Middle frontal gyrus (tissue), 1 donor: ENCODE results near the gene BAIAP2.
"Not testable (repeated sequence)": the region's sequence is repeated elsewhere in the genome, so short reads cannot be mapped to it uniquely, and the experiment has no call there.

Source experiments
- DNase-seq: peaks from one replicate; pipeline ENCODE4 v3.0.0-alpha.2; 2015; ENCODE audit warnings: low spot score; ENCODE audit errors: extremely low spot score

BAIAP2 gene

GRCh38 chr17:81000631-81001357, 34.2 kb upstream of the BAIAP2 start:
- DNase-seq = no peak

- DNase-seq = no peak
Observed at GRCh38 chr17:81002013-81002384, 33.0 kb upstream of the BAIAP2 start.

- no peak for DNase-seq
Observed at GRCh38 chr17:81002409-81003361, 32.3 kb upstream of the BAIAP2 start.

GRCh38 chr17:81003711-81004475, 31.1 kb upstream of the BAIAP2 start:
- no peak for DNase-seq

- DNase-seq = no peak
Observed at GRCh38 chr17:81006891-81007290, 28.1 kb upstream of the BAIAP2 start.

GRCh38 chr17:81008140-81008539, 26.8 kb upstream of the BAIAP2 start:
- no peak for DNase-seq

- no peak for DNase-seq
Observed at GRCh38 chr17:81009136-81009535, 25.8 kb upstream of the BAIAP2 start.

GRCh38 chr17:81010935-81011334, 24.0 kb upstream of the BAIAP2 start:
- no peak for DNase-seq

- no peak for DNase-seq
Observed at GRCh38 chr17:81011951-81012350, 23.0 kb upstream of the BAIAP2 start.

GRCh38 chr17:81012574-81013447, 22.1 kb upstream of the BAIAP2 start:
- no peak for DNase-seq

GRCh38 chr17:81013642-81014041, 21.3 kb upstream of the BAIAP2 start:
- DNase-seq = no peak

- DNase-seq = no peak
Observed at GRCh38 chr17:81015136-81015535, 19.8 kb upstream of the BAIAP2 start.

GRCh38 chr17:81016575-81016974, 18.4 kb upstream of the BAIAP2 start:
- DNase-seq = no peak

- not testable (repeated sequence) for DNase-seq
Observed at GRCh38 chr17:81017330-81017729, 17.6 kb upstream of the BAIAP2 start.

GRCh38 chr17:81018044-81018802, 16.7 kb upstream of the BAIAP2 start:
- no peak for DNase-seq

GRCh38 chr17:81019563-81020442, 15.1 kb upstream of the BAIAP2 start:
- DNase-seq = no peak

GRCh38 chr17:81020443-81020766, 14.5 kb upstream of the BAIAP2 start:
- DNase-seq = no peak

- DNase-seq = no peak
Observed at GRCh38 chr17:81020767-81021497, 14.0 kb upstream of the BAIAP2 start.
